HG03025 (cell line): ENCODE results near the gene HAVCR1.
A peak's percentile ranks its signal among the peaks of the same experiment; 100 is the strongest.
"Not testable (repeated sequence)": the region's sequence is repeated elsewhere in the genome, so short reads cannot be mapped to it uniquely, and the experiment has no call there.

Experiments
- ATAC-seq: cut with Tn5 transposase; IDR thresholded peaks from one replicate; pipeline ENCODE4 v1.9.1; 2021; ENCODE audit warnings: mild to moderate bottlenecking, moderate library complexity; ENCODE audit not compliant: unreplicated experiment, low FRiP score

The HAVCR1 gene

DNA sequence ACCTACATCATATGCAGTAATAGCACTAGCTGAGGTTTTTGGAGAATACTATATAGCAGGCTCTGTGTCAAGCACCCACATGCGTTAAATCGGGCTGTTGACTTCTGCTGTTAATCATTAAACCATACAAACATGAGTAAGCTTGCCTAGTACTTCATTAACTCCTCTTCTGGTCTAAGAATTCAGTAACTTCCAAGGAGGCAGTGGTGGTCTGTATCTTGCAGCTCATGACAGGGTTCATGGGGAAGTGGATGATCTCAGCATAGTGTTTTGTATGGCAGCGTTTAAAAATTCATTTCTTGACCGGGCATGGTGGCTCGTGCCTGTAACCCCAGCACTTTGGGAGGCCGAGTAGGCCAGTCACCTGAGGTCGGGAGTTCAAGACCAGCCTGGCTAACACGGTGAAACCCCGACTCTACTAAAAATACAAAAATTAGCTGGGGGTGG lies at the start of gene HAVCR1:
HAVCR1 (minus strand) TSS at position 24 of the 447 bp plus-strand sequence. CDS start 1,173 bp downstream, outside the sequence.
- no peak for ATAC-seq

DNA sequence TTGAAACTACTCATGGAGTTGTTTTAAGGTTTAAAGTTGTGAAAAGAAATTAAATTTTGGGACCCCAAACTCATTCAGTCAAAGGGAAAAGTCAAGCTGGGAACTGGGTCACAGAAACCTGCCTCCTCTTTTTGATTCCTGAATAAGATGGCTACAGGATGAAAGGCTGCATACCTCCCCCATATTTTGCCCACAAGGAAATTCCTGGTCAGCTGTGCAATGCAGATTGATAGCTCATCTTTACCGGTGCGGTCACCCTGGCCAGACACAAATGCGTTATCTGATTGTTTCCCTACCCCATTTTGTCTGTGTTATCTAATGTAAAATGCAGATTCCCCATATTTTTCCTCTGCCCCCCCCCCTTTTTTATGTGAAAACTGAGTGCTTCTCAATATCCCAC lies 48.6 kb upstream of the HAVCR1 start:
- ATAC-seq = no peak

DNA sequence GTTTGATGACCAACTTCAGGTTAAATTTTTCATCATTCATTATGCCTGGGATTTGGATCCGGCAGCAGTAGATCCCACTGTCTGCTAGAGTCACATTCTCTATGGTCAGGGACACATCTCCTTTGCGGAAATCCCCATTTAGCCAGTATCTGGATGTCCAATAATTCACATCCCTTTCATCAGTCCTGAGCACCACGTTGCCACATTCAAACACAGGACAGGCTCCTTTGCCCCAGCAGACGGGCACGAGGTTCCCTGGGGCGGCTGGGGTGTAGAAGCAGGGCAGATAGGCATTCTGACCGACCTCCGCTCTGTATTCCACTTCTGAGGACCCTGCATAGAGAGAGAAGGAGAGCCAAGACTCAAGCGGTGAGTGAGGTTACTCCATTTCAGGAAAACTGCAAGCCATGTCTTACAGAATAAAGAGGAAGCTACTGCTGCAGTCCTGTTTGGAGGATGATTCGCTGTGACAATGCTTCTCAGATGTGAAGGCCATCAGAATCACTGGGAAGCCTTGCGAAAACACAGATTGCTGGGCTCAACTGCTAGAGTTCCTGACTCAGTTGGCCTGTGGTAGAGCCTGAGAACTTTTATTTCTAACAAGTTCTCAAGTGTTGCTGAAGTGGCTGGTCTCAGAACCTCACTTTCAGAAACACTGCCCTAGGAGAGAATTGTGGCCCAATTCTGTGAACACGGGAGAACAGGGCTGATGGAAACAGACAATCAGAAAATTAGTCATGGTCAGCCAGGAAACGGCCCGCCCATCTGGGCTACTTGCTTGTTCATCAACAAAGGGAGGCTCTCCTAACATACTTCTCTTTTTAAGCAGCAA lies 47.9 kb upstream of the HAVCR1 start:
- ATAC-seq = no peak

DNA sequence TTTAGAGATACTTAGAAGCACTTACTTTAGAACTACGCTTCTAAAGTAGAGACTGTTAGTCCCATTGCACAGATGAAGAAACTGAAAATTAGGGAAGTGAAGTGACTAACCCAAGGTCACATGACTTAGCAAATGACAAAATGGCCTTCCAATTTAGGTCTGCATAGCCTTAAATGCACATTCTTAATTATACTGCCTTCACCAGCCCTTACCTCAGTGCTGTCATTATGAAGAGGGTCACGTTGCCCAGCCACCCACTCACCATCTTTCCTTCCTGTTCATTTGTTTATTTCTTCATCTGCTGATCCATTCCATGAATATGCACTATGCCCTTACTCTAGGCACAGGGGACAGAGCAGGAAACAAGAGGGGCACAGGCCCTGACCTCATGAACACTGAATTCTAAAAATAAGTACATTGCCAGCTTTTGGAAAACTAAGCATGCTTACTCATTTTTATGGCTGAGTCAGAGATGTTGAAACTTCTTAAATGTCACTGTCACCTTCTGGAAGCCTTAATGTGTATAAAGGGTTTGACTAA lies 41.3 kb upstream of the HAVCR1 start:
- no peak for ATAC-seq

DNA sequence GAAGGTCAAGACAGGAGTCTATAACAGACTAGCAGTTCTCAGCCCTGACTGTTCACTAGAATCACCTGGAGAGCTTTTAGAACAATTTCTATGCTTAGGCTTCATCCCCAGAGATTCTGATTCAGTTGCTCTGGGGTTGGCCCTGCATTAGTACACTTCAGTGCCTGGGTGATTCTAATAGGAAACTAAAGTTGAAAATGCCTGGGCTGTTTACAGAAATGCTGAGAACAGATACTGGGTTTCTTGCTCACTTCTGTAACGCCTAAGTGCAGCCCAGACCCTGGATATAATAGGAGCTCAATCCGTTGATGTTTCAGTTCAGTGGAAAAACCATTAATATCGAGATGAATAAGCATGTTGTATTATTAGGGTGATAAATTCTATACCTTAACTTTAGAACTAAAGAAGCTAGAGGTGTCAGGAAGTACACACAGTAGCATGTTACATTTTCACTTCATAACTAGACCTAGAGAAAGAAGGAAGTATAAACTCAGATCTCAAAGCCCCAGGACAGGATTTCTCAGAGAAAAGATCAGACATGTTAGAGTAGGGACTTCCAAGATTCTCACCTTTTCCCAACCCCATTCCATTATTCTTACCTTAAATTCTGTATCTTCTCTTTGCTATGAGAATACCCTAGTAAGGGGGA lies 29.6 kb upstream of the HAVCR1 start:
- peak; percentile 82 for ATAC-seq

DNA sequence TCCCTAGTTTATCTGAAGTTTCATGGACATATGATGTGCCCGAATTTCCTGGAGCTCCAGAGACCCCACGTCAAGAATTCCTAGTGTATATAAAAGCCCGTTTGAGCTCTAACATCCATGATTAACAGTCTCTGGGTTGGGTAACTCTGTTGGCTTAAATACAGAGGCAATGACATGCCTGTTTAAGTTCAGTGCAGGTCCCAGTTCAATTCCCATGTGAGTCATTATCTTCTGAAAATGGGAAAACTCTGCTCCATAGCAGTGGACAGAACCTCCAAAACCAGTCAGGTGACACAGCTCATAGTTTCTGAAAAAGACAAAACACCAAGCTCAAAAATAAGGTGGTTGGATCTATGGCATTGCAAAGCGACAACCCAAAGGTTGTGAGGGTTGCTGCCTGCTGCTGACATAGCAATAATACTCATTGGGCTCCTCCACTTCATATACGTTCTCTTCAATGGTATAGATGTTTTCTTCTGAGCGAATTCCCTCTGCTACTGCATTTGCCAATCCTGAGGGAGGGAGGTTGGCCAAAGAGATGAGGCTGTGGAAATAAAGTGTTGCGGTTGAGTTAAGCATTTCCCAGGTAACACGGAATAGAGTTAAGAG lies 27.9 kb upstream of the HAVCR1 start:
- ATAC-seq = no peak

DNA sequence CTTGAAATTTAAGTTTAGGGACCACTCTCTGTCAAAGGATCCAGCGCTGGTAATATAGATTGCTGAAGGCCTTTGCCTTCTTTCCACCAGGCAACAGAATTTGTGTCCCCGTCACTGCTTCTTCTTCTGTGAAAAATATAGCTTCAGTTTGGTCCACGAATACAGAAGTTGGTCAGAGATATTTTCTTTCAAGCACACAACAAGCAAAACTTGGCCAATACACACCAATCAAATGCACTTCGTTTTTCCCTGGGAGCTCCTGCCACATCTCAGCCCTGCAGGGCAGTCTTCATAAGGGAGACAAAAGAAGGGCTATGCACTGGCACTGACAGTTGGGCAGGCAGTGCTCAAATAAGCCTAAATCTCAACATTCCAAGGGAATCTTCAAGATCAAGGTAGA lies 27.0 kb upstream of the HAVCR1 start:
- ATAC-seq = no peak

DNA sequence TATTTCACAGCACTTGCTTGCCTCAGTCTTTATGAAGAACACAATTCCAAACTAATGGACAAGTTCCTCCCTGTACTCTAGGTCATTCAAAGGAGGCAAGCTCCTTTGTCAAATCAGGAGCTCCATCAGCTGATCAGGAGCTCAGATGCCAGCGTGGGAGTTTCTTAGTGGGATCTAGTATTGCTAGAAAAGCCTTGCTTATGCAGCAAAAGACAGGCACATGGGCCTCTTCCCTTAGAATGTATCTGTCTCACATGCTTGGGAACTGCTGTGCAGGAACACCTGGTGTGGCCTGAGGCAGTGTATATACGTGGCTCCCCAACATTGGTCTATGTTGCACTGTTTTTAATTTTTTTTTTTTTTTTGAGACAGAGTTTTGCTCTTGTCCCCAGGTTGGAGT lies 21.4 kb upstream of the HAVCR1 start:
- no peak for ATAC-seq

DNA sequence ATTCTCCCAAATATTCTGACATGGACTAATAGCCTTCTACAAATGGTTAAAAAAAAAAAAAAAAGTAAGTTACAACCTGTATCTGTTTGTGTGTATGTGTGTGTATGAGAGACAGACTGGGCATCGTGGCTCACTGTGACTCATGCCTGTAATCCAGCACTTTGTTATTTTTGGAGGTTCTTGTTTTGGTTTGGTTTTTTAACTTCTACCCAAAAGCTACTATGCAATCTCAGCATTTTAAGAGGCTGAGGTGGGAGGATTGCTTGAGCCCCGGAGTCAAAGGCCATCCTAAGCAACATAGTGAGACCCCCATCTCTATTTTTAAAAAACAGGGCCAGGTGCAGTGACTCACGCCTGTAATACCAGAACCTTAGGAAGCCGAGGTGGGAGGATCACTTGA lies 17.6 kb upstream of the HAVCR1 start:
- ATAC-seq = no peak

DNA sequence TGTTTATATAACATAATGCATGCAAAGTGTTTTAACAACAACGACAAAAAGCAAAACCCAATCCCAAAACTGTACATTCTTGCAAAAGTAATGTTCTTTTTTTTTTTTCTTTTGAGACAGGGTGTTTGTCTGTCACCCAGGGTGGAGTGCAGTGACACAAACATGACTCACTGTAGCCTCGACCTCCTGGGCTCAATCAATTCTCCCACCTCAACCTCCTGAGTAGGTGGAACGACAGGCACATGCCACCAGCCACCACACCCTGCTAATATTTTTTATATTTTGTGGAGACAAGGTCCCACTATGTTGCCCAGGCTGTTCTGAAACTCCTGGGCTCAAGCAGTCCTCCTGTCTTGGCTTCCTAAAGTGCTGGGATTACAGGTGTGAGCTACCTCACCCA lies 13.6 kb upstream of the HAVCR1 start:
- ATAC-seq = no peak

DNA sequence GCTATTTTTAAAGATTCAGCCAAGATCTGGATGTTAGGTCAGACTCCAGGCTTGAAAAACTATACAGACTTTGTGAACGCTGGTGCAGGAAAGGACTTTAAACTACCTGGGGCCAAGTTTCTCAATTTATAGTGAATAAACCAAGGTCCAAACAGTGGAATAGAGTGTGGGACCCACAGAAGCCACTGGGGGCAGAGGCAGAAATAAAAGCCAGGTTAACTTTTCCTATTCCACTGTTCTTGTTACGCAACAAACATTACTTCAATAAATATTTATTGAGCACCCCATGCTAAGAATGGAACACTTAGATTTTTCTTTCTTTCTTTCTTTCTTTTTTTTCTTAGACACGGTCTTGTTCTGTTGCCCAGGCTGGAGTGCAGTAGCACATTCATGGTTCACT lies 11.0 kb upstream of the HAVCR1 start:
- ATAC-seq = no peak

DNA sequence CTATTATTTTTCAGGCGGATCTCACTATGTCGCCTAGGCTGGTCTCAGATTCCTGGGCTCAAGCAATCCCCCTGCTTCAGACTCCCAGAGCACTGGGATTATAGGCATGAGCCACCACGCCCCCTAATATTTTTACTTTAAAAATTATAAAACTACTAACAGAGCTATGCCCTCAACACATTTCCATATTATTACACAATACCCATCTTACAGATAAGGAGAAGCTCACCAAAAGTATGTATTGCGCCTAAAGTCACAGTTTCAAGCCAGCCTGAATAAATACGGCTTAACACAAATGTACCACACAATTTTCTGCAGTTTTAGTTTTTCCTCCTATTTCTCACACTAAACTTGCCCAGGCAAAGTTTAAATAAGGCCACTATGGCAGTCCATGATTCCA lies 9.9 kb upstream of the HAVCR1 start:
- no peak for ATAC-seq

DNA sequence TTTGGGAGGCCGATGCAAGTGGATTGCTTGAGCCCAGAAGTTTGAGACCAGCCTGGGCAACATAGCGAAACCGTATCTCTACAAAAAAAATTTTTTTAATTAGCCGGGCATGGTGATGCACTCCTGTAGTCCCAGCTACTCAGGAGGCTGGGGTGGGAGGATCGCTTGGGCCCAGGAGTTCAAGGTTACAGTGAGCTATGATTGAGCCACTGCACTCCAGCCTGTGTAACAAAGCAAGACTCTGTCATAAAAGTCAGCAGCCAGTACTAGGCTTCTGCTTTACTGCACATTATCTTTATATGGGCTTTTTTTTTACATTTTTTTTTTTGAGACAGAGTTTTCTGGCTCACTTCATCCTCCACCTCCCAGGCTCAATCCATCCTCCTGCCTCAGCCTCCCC lies 9.4 kb upstream of the HAVCR1 start:
- no peak for ATAC-seq

DNA sequence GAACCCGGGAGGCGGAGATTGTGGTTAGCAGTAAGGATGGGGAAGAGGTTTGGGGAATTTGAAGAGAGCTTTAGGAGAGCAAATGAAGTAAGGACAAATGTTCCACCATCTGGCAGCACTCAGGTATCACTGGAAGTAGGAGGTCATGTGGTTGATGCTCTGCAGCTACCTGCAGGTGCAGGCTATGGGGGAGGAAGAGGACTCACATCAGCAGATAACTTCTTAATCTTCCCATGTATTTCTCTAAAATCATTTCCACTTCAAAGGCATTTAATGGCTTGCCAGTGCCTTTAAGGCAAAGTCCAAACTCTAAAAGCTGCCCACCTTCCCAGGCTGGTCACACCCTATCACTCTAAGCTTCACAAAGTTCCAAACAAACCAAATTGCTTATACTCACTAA lies 8.1 kb upstream of the HAVCR1 start:
- no peak for ATAC-seq

DNA sequence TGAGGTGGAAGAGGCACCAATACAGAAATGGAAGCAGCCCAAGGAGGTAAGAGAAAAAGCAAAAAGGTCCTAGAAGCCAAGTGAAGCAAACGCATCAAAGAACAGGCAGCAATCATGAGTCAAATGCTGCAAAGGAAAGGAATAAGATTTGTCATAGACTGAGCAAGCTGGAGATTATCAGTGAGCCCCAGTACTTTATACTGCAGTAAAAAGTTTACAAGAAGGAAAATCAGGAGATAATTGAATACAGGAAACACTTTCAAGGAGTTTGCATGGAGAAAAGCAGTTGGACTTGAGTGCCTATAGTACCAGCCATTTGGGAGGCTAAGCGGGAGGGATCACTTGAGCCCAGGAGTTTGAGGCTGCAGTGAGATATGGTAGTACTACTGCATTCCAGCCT lies 7.2 kb upstream of the HAVCR1 start:
- ATAC-seq = no peak

DNA sequence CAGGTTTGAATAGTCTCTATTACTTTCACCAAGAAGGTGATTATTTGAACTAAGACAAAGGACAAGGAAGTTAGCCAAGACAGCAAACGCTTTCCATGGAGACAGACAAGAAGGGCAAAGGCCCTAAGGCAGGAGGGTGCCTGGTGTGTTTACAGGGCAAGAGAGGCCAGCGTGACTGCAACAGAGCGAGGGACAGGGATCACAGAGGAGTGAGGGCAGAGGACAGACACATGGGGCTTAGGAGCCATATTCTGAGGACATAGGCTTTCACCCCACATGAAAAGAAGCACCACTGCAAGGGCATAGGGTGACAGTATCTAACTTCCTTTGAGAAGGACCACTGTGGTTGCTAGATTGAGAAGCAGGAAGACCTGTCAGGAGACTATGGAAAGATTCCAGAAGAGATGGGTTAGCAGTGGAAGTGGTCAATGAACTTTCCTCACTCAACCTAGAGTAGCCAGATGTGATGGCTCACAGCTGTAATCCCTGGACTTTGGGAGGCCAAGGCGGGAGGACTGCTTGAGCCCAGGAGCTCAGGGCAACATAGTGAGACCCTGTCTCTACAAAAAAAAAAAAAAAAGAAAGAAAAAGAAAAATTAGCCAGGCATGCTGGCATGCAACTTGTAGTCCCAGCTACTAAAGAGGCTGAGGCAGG lies 5.0 kb upstream of the HAVCR1 start:
- ATAC-seq = no peak

DNA sequence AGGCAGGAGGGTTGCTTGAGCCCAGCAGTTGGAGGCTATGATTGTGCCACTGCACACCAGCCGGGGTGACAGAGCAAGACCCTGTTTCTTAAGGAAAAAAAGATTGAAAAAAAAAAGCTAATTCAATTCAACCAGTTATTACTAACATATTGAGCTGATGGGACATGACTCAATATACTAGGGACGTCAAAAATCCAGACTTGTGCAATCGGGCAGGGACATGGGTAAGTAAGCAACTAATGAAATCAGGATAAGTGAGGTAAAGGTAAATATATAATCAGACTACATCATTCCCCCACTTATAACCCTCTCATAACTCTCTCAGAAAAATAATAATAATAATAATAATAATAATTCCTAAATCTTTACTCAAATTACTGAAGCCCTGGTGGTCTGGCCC lies 975 bp upstream of the HAVCR1 start:
- ATAC-seq = no peak

DNA sequence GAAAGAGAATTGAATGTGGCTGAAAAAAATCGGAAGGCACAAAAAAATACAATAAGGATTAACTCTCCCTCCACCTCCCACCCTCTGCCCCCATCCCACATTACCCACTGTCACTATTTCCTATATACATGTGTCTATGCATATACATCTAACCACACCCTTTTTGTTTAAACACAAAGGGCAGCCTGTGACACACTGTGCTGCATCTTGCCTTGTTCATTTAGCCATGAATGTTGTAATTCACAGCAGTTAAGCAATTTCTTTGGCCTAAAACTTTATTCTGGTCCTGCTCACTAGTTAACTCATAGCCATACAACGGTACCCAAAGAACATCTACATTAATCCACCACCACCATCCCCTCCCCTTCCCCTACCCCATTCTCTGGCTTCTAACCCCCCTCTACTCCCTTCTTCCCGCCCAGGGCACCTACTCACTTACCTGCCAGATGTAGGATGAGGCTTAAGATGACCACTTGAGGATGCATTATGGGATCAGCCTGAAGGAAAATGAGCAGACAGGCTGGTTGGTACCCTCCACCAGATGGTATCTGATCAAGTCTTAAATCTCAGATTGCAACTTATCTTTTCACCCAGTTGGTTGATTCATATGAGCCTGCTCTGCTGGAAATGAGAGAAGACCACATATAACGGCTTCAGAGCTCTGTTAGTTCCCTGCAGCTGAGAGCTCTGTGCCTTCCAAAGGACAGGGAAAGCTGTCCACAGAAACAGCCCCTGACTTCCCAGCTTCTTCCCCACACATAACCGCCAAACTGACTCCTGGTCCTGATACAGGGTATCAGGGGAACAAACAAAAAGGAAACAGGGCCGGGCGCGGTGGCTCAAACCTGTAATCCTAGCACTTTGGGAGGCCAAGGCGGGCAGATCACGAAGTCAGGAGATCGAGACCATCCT lies 1.2 kb downstream of the HAVCR1 start:
- ATAC-seq = no peak

DNA sequence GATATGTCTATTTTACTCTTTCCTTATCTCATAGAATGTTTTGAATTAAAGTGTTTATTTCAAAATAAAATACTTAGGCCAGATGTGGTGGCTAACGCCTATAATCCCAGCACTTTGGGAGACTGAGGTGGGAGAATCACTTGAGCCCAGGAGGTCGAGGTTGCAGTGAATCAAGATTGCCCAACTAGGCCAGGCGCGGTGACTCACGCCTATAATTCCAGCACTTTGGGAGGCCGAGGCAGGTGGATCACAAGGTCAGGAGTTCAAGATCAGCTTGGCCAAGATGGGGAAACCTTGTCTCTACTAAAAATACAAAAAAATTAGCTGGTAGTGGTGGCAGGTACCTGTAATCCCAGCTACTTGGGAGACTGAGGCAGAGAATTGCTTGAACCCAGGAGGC lies 2.1 kb downstream of the HAVCR1 start:
- not testable (repeated sequence) for ATAC-seq
